ENCODE results near the gene ADGRA1.
"Not testable (repeated sequence)": the region's sequence is repeated elsewhere in the genome, so short reads cannot be mapped to it uniquely, and the experiment has no call there.

The ADGRA1 gene

GRCh38 chr10:133131053-133131452, 43.3 kb downstream of the ADGRA1 start:
- DNase-seq: no peak

- no peak for DNase-seq
These were observed 44.2 kb downstream of the ADGRA1 start for GRCh38 chr10:133131734-133132472.

GRCh38 chr10:133132473-133133291, 45.0 kb downstream of the ADGRA1 start:
- no peak for DNase-seq

GRCh38 chr10:133133471-133134231, 45.9 kb downstream of the ADGRA1 start:
- no peak for DNase-seq

GRCh38 chr10:133134411-133135115, 46.8 kb downstream of the ADGRA1 start:
- DNase-seq: no peak

- DNase-seq: no peak
These were observed 47.4 kb downstream of the ADGRA1 start for GRCh38 chr10:133135116-133135465.

GRCh38 chr10:133137486-133138145, 49.9 kb downstream of the ADGRA1 start:
- DNase-seq: not testable (repeated sequence)

GRCh38 chr10:133139551-133140065, 51.9 kb downstream of the ADGRA1 start:
- DNase-seq: no peak

GRCh38 chr10:133140417-133141143, 52.9 kb downstream of the ADGRA1 start:
- no peak for DNase-seq

GRCh38 chr10:133141144-133141957, 53.6 kb downstream of the ADGRA1 start:
- no peak for DNase-seq

GRCh38 chr10:133141958-133142340, 54.2 kb downstream of the ADGRA1 start:
- no peak for DNase-seq

- no peak for DNase-seq
These were observed 54.9 kb downstream of the ADGRA1 start for GRCh38 chr10:133142523-133143199.

- no peak for DNase-seq
These were observed 55.4 kb downstream of the ADGRA1 start for GRCh38 chr10:133143200-133143533.

GRCh38 chr10:133143546-133143945, 55.8 kb downstream of the ADGRA1 start:
- no peak for DNase-seq

GRCh38 chr10:133144771-133145170, 57.0 kb downstream of the ADGRA1 start:
- no peak for DNase-seq

- DNase-seq: no peak
These were observed 62.5 kb downstream of the ADGRA1 start for GRCh38 chr10:133150226-133150625.

GRCh38 chr10:133150656-133151055, 62.9 kb downstream of the ADGRA1 start:
- DNase-seq: no peak

- DNase-seq: not testable (repeated sequence)
These were observed 63.3 kb downstream of the ADGRA1 start for GRCh38 chr10:133151071-133151470.

GRCh38 chr10:133151543-133151972, 63.8 kb downstream of the ADGRA1 start:
- no peak for DNase-seq

GRCh38 chr10:133154411-133154810, 66.7 kb downstream of the ADGRA1 start:
- no peak for DNase-seq
